Activated T-helper 2 cell treated with anti-CD3 and anti-CD28 coated beads, Interferon-gamma antibody, Interleukin-2, Interleukin-4, amounts not matched to agents 10 μg/mL and 5 μg/mL and 100 μg/mL, durations not matched to agents 14 hours and 24 hours and 36 hours (primary cell): ENCODE results near the gene BAG2. TPM values are rescaled to one million over a fixed set of nuclear protein-coding genes. Genes with fewer than 3 reads are reported as not detected.

Experiments
- DNase-seq: peaks from one replicate; pipeline ENCODE4 v3.0.0; 2021; ENCODE audit warnings: low spot score
- H3K27ac Mint-ChIP-seq: one replicate; pipeline ENCODE4 v1.8.0; 2021; ENCODE audit warnings: mixed read lengths
- H3K27me3 Mint-ChIP-seq: one replicate; pipeline ENCODE4 v1.8.0; 2021; ENCODE audit warnings: low read depth, mixed read lengths
- H3K36me3 Mint-ChIP-seq: one replicate; pipeline ENCODE4 v1.8.0; 2021; ENCODE audit warnings: low read depth, mixed read lengths
- H3K4me1 Mint-ChIP-seq: one replicate; pipeline ENCODE4 v1.8.0; 2021; ENCODE audit warnings: low read depth, mixed read lengths
- H3K4me3 Mint-ChIP-seq: one replicate; pipeline ENCODE4 v1.8.0; 2021; ENCODE audit warnings: low read depth, mild to moderate bottlenecking, moderate library complexity, mixed read lengths
- H3K9me3 Mint-ChIP-seq: one replicate; pipeline ENCODE4 v1.8.0; 2021; ENCODE audit warnings: mixed read lengths
- intact Hi-C: fragments of 100-400 bp; cut with micrococcal nuclease; formaldehyde crosslinking; loops from one replicate; pipeline ENCODE4 v1.15.1; 2023
- total RNA-seq: library from RNA; stranded (reverse); gene quantifications from 2 replicates; pipeline ENCODE4 v1.2.3, GENCODE V29; 2022

BAG2 gene
- total RNA-seq: 13.6 and 14.3 TPM in 2 replicates

GRCh38 chr6:57172136-57173055 is at the start of gene BAG2:
Gene BAG2, plus strand, starts transcription at chr6:57172326. Its CDS starts 372 bp downstream, at chr6:57172698.
- intact Hi-C loops: loop anchor here (1.0 to 10.0 kb wide), 8 partner anchors 14 to 218 kb away; partner anchors contain the start of genes BEND6, KIAA1586, PRIM2 and RAB23
- Mint-ChIP-seq H3K4me3 (peak within 1 kb of the TSS; percentile 97), H3K27me3 (no peaks in the 10 kb centered on the region), H3K9me3 (no peaks in the 10 kb centered on the region), H3K27ac (peak within 1 kb of the TSS; percentile 93), H3K36me3 (peaks cover 19% of the 10 kb centered on the region), H3K4me1 (peaks cover 25% of the 10 kb centered on the region)
- peak; percentile 92 for DNase-seq

GRCh38 chr6:57123111-57123510 is 49.0 kb upstream of the BAG2 start:
- Mint-ChIP-seq H3K4me1 (peaks cover 3% of the 10 kb centered on the region), H3K9me3 (peaks cover 18% of the 10 kb centered on the region), H3K27me3 (no peaks in the 10 kb centered on the region), H3K36me3 (peaks cover 66% of the 10 kb centered on the region), H3K27ac (no peak overlapping the region), H3K4me3 (no peak overlapping the region)
- DNase-seq: no peak
- intact Hi-C loops: no loop called here

DNA sequence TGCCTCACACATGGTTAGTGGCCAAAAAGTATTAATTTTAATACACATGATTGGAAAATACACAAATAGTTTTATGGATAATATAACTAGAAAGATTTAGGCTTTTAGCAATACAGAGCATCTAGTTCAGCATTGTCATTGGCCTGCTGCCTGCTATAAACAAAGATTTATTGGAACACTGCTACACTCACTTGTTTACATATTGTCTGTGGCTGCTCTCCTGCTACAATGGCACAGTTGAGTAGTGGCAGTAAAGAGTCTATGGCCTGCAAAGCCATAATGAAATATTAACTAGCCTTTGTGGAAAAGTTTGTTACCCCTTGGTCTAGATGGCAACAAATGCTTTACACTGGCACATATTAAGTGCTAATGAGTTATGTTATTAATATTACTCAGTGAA is 44.4 kb upstream of the BAG2 start:
- no peak for DNase-seq
- intact Hi-C loops: no loop called here
- peaks cover 42% of the 10 kb centered on the region for H3K36me3 Mint-ChIP-seq
- peaks cover 15% of the 10 kb centered on the region for H3K4me1 Mint-ChIP-seq
- no peak overlapping the region for H3K27ac Mint-ChIP-seq
- no peaks in the 10 kb centered on the region for H3K27me3 Mint-ChIP-seq
- no peak overlapping the region for H3K4me3 Mint-ChIP-seq
- H3K9me3 Mint-ChIP-seq: no peaks in the 10 kb centered on the region

- intact Hi-C loops: no loop called here
- Mint-ChIP-seq H3K4me3 (no peak overlapping the region), H3K4me1 (peaks cover 14% of the 10 kb centered on the region), H3K36me3 (peaks cover 38% of the 10 kb centered on the region), H3K9me3 (no peaks in the 10 kb centered on the region), H3K27me3 (no peaks in the 10 kb centered on the region), H3K27ac (no peak overlapping the region)
- DNase-seq: no peak
These were observed 41.4 kb upstream of the BAG2 start for GRCh38 chr6:57130661-57131177.

- no peak overlapping the region for H3K27ac Mint-ChIP-seq
- H3K27me3 Mint-ChIP-seq: no peaks in the 10 kb centered on the region
- H3K4me1 Mint-ChIP-seq: peaks cover 18% of the 10 kb centered on the region
- intact Hi-C loops: no loop called here
- H3K9me3 Mint-ChIP-seq: no peaks in the 10 kb centered on the region
- peaks cover 53% of the 10 kb centered on the region for H3K36me3 Mint-ChIP-seq
- DNase-seq: no peak
- no peak overlapping the region for H3K4me3 Mint-ChIP-seq
These were observed 37.2 kb upstream of the BAG2 start for GRCh38 chr6:57134954-57135353.

GRCh38 chr6:57135885-57136284 is 36.2 kb upstream of the BAG2 start:
- H3K9me3 Mint-ChIP-seq: no peaks in the 10 kb centered on the region
- DNase-seq: no peak
- intact Hi-C loops: no loop called here
- peaks cover 52% of the 10 kb centered on the region for H3K36me3 Mint-ChIP-seq
- no peak overlapping the region for H3K4me3 Mint-ChIP-seq
- peaks cover 10% of the 10 kb centered on the region for H3K4me1 Mint-ChIP-seq
- no peak overlapping the region for H3K27ac Mint-ChIP-seq
- H3K27me3 Mint-ChIP-seq: no peaks in the 10 kb centered on the region

DNA sequence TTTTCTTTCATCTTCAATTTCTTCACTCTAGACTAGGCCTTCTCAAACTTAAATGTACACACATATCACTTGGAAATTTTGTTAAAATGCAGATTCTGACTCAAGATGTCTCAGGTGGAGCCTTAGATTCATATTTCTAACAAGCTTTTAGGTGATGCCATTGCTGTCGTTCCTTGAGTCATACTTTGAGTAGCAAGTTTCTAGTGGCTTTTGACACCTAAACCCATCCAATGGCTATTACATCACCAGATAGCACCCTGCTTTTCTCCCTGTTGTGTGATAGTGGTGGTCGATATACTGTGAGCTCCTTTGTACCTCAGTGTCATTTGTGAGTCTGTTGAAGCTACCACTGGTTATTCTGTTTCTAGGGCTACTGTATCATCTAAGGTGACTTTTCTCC is 34.8 kb upstream of the BAG2 start:
- Mint-ChIP-seq H3K36me3 (peaks cover 56% of the 10 kb centered on the region), H3K4me1 (peaks cover 10% of the 10 kb centered on the region), H3K4me3 (no peak overlapping the region), H3K27ac (no peak overlapping the region), H3K9me3 (no peaks in the 10 kb centered on the region), H3K27me3 (no peaks in the 10 kb centered on the region)
- intact Hi-C loops: no loop called here
- no peak for DNase-seq

DNA sequence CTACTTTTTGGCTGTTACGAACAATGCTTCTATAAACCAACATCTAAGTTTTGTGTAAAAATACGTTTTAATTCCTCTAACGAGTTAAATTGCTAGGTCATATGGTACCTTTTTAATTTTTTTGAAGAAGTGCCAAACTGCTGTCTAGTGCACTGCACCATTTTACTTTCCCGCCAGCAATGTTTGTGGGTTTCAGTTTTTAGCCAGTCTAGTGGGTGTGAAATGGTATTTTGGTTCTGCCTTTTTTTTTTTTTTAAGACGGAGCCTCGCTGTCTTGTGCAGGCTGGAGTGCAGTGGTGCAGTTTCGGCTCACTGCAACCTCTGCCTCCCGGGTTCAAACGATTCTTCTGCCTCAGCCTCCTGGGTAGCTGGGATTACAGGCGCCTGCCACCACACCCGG is 34.1 kb upstream of the BAG2 start:
- Mint-ChIP-seq H3K27me3 (no peaks in the 10 kb centered on the region), H3K4me3 (no peak overlapping the region), H3K27ac (no peak overlapping the region), H3K36me3 (peaks cover 63% of the 10 kb centered on the region), H3K9me3 (no peaks in the 10 kb centered on the region), H3K4me1 (peaks cover 10% of the 10 kb centered on the region)
- no peak for DNase-seq
- intact Hi-C loops: no loop called here

- intact Hi-C loops: loop anchor here (10.0 kb wide), 1 partner anchor 187 kb away; the partner anchor contains the start of gene BEND6
- Mint-ChIP-seq H3K27me3 (no peaks in the 10 kb centered on the region), H3K36me3 (peaks cover 70% of the 10 kb centered on the region), H3K4me1 (peaks cover 15% of the 10 kb centered on the region), H3K27ac (no peak overlapping the region), H3K4me3 (no peak overlapping the region), H3K9me3 (no peaks in the 10 kb centered on the region)
- DNase-seq: no peak
These were observed 30.5 kb upstream of the BAG2 start for GRCh38 chr6:57141451-57142177.

- Mint-ChIP-seq H3K9me3 (no peaks in the 10 kb centered on the region), H3K27me3 (no peaks in the 10 kb centered on the region), H3K36me3 (peaks cover 68% of the 10 kb centered on the region), H3K27ac (no peak overlapping the region), H3K4me1 (peaks cover 14% of the 10 kb centered on the region), H3K4me3 (no peak overlapping the region)
- intact Hi-C loops: loop anchor here (10.0 kb wide), 1 partner anchor 187 kb away; the partner anchor contains the start of gene BEND6
- no peak for DNase-seq
These were observed 30.0 kb upstream of the BAG2 start for GRCh38 chr6:57142178-57142525.

GRCh38 chr6:57143690-57144089 is 28.4 kb upstream of the BAG2 start:
- Mint-ChIP-seq H3K9me3 (no peaks in the 10 kb centered on the region), H3K27me3 (no peaks in the 10 kb centered on the region), H3K4me3 (no peak overlapping the region), H3K4me1 (peaks cover 26% of the 10 kb centered on the region), H3K36me3 (peaks cover 75% of the 10 kb centered on the region), H3K27ac (no peak overlapping the region)
- intact Hi-C loops: loop anchor here (10.0 kb wide), 1 partner anchor 189 kb away; the partner anchor contains the start of gene BEND6
- DNase-seq: no peak

DNA sequence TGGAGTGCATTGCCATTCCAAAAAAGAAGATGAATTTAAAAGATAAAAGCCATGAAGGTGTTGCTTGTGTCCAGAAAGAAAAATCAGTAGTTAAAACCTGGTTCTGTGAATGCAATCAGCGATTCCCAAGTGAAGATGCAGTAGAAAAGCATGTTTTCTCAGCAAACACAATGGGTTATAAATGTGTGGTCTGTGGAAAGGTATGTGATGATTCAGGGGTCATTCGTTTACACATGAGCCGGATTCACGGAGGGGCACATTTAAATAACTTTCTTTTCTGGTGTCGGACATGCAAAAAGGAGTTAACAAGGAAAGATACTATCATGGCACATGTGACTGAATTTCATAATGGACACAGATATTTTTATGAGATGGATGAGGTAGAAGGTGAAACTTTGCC is 24.7 kb upstream of the BAG2 start:
- Mint-ChIP-seq H3K36me3 (peaks cover 83% of the 10 kb centered on the region), H3K4me1 (peaks cover 36% of the 10 kb centered on the region), H3K27ac (peak overlapping the region; percentile 93), H3K9me3 (no peaks in the 10 kb centered on the region), H3K27me3 (no peaks in the 10 kb centered on the region), H3K4me3 (no peak overlapping the region)
- intact Hi-C loops: loop anchor here (10.0 kb wide), 1 partner anchor 193 kb away; the partner anchor contains the start of gene BEND6
- no peak for DNase-seq
